Choroid plexus epithelial cell (primary cell): ENCODE data around the gene PIGBOS1.
A peak's percentile ranks its signal among the peaks of the same experiment; 100 is the strongest.

Source experiments
- DNase-seq: peaks from one replicate; pipeline ENCODE4 v3.0.0-alpha.2; 2010; ENCODE audit warnings: low read depth
- H3K4me3 ChIP-seq: 2 replicates; pipeline ENCODE4 v1.5.1; 2011; ENCODE audit warnings: low read depth, mild to moderate bottlenecking, control low read depth, low read length, moderate library complexity
- TF ChIP-seq, protein P1 (sequence below): conservative IDR thresholded peaks from 2 replicates; pipeline ENCODE4 v1.5.1; 2011; ENCODE audit warnings: low read depth, mild to moderate bottlenecking, control low read depth, inconsistent platforms, low read length, moderate library complexity

PIGBOS1 gene

DNA sequence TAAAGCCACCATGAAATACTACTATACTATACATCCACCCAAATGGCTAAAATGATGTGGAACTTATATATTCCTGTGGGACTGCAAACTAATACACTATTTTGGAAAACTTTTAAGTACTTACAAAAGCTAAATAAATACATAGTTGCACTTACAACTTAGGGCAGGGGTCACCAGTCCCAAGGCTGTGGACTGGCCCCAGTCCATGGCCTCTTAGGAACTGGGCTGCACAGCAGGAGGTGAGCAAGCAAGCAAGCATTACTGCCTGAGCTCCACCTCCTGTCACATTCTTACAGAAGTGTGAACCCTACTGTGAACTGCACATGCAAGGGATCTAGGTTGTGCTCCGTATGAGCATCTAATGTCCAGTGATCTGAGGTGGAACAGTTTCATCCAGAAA, 18.2 kb upstream of the PIGBOS1 start:
- peak; percentile 51 for DNase-seq
- TF ChIP-seq, protein P1, sequence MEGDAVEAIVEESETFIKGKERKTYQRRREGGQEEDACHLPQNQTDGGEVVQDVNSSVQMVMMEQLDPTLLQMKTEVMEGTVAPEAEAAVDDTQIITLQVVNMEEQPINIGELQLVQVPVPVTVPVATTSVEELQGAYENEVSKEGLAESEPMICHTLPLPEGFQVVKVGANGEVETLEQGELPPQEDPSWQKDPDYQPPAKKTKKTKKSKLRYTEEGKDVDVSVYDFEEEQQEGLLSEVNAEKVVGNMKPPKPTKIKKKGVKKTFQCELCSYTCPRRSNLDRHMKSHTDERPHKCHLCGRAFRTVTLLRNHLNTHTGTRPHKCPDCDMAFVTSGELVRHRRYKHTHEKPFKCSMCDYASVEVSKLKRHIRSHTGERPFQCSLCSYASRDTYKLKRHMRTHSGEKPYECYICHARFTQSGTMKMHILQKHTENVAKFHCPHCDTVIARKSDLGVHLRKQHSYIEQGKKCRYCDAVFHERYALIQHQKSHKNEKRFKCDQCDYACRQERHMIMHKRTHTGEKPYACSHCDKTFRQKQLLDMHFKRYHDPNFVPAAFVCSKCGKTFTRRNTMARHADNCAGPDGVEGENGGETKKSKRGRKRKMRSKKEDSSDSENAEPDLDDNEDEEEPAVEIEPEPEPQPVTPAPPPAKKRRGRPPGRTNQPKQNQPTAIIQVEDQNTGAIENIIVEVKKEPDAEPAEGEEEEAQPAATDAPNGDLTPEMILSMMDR = no peak
- no peak overlapping the region for H3K4me3 ChIP-seq

DNA sequence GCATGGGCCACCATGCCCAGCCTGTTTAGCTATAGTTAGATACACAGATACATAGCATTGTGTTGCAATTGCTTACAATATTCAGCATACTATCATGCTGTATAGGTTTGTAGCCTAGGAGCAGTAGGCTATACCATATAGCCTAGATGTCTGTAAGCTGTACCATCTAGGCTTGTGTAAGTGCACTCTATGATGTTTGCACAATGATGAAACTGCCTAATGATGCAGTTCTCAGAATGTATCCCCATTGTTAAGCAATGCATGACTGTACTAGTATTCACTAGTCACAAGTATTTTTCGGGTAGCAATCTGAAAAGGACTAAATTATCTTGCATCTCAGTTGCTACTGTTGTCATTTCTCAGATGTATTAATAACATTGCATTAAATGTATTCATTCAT, 16.1 kb upstream of the PIGBOS1 start:
- DNase-seq = peak; percentile 23
- no peak overlapping the region for H3K4me3 ChIP-seq
- TF ChIP-seq, protein P1 = no peak

- DNase-seq = no peak
- H3K4me3 ChIP-seq = no peak overlapping the region
- TF ChIP-seq, protein P1 = no peak
Observed at GRCh38 chr15:55334371-55334770, 15.4 kb upstream of the PIGBOS1 start.

DNA sequence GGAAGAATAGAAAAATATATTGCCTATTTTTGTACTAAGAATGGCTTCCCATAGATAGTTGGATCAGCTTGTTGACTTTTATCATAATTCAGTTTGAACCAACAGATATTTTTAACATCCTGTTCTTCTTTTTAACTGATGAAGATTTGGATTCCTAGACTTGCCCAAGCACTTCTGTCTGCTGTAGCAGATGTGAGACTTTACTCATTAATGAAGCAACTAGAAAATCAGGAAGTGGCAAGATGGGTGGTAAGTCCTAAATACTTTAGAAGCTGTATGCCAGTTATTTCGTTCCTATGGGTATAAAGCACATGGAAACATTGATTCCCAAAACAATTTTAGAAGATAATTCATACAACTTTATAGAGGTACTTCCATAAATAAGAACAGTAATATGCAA, 8.5 kb upstream of the PIGBOS1 start:
- no peak for DNase-seq
- TF ChIP-seq, protein P1 = no peak
- no peak overlapping the region for H3K4me3 ChIP-seq

GRCh38 chr15:55322467-55322866, 3.5 kb upstream of the PIGBOS1 start:
- TF ChIP-seq, protein P1 = no peak
- H3K4me3 ChIP-seq = no peak overlapping the region
- no peak for DNase-seq

- TF ChIP-seq, protein P1 = no peak
Observed at GRCh38 chr15:55320963-55321362, 2.0 kb upstream of the PIGBOS1 start.

DNA sequence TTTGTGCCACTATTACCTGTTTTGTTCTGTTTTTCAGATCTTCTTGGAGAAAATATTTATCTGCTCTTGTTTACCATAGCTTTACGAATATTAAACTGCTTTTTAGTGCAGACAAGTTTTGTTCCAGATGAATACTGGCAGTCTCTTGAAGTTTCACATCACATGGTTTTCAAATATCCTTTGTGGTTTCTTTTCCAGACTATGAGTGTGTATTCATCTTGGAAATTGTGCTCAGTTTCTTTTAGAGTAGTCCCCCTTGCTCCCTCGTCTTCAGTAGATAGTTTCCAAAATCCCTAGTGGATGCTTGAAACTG, 1.3 kb upstream of the PIGBOS1 start:
- DNase-seq = peak; percentile 34
- TF ChIP-seq, protein P1 = no peak
- peak overlapping the region; percentile 95 for H3K4me3 ChIP-seq

More at GRCh38 chr15:55320963-55321362, 2.0 kb upstream of the PIGBOS1 start:
- no peak overlapping the region for H3K4me3 ChIP-seq
- DNase-seq = no peak
